ENCODE measurements around the gene GOLM1.
"Not testable (repeated sequence)": the region's sequence is repeated elsewhere in the genome, so short reads cannot be mapped to it uniquely, and the experiment has no call there.

GOLM1 gene

DNA sequence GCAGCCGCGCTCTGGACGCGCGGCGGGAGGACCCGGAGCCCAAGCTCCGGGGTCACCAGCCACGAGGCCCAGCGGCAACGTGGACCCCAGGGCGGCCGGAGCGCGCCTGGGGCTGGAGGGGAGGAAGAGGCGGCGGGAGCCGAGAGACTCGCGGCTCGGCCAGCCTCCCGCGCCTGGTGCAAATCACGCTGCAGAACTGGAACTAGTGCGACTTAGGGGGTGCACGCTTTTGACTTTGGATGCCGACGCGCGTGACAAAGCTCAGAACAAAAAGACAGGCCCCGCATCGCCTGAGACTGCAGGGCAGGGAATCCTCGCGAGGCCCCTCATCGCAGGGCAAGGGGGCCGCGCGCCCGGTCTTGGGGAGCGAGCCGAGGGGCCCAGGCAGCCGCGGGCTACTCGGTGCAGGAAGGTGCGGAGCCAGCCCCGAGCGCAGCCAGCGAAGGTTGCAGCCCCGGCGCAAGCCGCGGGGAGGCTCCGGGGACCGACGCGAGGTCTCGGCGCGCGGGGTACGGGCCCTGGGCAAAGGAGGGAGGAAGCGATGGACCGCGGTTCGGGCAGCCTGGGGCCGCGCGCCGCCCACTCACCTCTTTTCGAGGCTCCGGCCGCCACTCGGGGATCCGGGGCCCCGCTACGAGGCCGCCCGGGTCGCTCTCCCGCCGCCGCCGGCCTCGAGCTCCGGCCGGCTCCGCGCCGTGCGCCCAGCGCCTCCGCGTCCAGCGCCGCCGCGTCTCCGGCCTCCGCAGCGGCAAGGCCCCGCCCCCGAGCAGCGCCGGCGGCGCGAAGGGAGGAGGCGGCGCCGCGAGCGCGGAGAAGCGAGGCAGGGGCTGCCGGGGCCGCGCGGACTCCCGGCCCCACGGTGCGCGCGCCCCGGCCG, at the start of gene GOLM1:
Gene GOLM1, minus strand, starts transcription at position 735 of the 877 bp plus-strand sequence. CDS start 20,238 bp downstream, outside the sequence.
- DNase-seq (ENCODE audit: low read depth, low spot score), result peak; percentile 90

DNA sequence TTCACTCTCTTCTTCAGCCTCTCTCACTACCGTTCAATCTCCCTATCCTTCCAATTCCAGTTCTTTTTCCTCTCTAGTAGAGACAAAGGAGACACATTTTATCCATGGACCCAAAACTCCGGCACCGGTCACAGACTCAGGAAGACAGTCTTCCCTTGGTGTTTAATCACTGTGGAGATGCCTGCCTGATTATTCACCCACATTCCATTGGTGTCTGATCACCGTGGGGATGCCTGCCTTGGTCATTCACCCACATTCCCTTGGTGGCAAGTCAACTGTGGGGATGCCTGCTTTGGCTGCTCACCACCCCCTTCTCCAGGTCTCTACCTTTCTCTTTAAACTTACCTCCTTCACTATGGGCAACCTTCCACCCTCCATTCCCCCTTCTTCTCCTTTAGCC, 47.3 kb upstream of the GOLM1 start:
- DNase-seq (ENCODE audit: low read depth, low spot score), result peak; percentile 37

GRCh38 chr9:86145960-86146359, 46.6 kb upstream of the GOLM1 start:
- not testable (repeated sequence) for DNase-seq (ENCODE audit: low read depth, low spot score)

- no peak for DNase-seq (ENCODE audit: low read depth, low spot score)
These were observed 43.6 kb upstream of the GOLM1 start for GRCh38 chr9:86142973-86143372.

- DNase-seq (ENCODE audit: low read depth, low spot score), result no peak
These were observed 42.5 kb upstream of the GOLM1 start for GRCh38 chr9:86141843-86142242.

GRCh38 chr9:86135371-86135770, 36.0 kb upstream of the GOLM1 start:
- DNase-seq (ENCODE audit: low read depth, low spot score), result no peak

- DNase-seq (ENCODE audit: low read depth, low spot score), result no peak
These were observed 35.0 kb upstream of the GOLM1 start for GRCh38 chr9:86134361-86134760.

- no peak for DNase-seq (ENCODE audit: low read depth, low spot score)
These were observed 29.0 kb upstream of the GOLM1 start for GRCh38 chr9:86128235-86128822.

GRCh38 chr9:86126998-86127972, 27.9 kb upstream of the GOLM1 start:
- DNase-seq (ENCODE audit: low read depth, low spot score), result peak; percentile 98

GRCh38 chr9:86122311-86122710, 23.0 kb upstream of the GOLM1 start:
- DNase-seq (ENCODE audit: low read depth, low spot score), result no peak

GRCh38 chr9:86119457-86119856, 20.1 kb upstream of the GOLM1 start:
- no peak for DNase-seq (ENCODE audit: low read depth, low spot score)

DNA sequence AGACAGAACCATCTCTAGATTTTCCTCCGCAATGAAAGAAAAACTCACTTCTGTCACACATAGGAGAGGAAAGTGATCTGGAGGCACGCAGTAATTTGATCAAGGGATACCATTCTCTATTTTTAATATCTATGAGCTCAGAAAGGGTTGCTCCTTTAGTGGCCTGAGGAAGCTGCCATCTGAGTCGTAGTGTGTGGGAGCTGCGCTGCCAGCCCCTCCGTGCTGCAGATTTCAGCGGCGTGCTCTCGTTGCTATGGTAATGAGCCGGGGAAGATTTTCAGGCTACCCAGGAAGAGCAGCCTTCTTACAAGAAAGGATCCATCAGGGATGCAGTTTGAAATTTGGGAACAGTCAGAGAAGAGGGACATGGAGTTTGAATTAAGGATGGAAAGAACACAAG, 17.1 kb upstream of the GOLM1 start:
- no peak for DNase-seq (ENCODE audit: low read depth, low spot score)

DNA sequence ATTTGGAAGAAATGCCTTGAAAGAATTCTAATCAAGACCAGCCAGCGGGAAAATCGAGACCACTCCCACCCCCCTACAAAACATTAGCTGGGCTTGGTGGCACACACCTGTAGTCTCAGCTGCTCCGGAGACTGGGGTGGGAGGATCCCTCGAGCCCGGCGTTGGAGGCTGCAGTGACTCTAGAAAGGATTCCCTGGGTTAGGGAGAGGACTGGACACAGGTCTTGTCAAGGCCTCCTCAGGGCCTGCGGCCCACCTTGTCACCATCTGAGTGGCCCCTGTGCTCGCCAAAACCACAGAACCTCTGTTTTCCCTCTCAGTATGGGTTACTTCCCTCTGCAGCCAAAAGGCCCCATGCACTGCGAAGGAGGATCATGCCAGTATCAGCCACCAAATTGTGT, 16.5 kb upstream of the GOLM1 start:
- no peak for DNase-seq (ENCODE audit: low read depth, low spot score)

DNA sequence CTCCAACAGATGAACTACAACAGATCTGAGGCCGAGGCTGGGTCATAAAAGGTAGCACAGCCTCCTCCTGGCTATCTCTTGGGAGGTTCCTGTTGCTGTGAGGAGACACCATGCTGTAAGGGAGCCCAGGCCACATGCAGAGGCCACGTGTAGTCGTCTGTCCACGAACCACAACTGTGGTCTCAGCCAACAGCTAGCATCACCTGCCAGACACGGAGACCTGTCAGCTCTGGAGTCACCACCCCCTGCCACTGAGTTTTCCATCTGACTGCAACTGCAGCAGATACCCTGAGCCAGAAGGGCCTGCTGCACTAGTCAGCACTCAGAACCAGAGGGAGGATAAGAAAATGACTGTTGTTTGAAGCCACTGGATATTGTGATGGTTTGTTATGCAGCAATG, 12.7 kb upstream of the GOLM1 start:
- no peak for DNase-seq (ENCODE audit: low read depth, low spot score)

GRCh38 chr9:86102626-86103025, 3.3 kb upstream of the GOLM1 start:
- no peak for DNase-seq (ENCODE audit: low read depth, low spot score)

GRCh38 chr9:86099701-86100364, 475 bp upstream of the GOLM1 start:
- DNase-seq (ENCODE audit: low read depth, low spot score), result peak; percentile 58

- DNase-seq (ENCODE audit: low read depth, low spot score), result no peak
These were observed 1.7 kb downstream of the GOLM1 start for GRCh38 chr9:86097510-86098224.

DNA sequence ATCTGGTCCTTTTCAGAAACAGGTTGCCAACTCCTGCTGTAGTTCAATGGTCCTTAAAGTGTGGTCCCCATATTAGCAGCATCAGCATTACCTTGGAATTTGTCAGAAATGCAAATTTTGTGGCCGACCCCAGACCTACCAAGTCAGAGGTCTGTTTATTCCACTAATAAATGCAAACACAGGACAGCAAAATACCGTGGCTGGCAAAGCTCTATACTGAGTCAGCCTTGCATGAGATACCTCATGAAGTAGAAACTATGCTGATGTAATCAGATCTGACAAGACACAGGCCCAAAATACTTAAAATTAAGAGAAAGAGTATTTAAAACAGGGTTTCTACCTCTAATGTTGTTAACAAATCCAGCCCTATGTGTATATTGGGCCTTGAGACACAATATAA, 3.0 kb downstream of the GOLM1 start:
- peak; percentile 67 for DNase-seq (ENCODE audit: low read depth, low spot score)

- DNase-seq (ENCODE audit: low read depth, low spot score), result no peak
These were observed 5.4 kb downstream of the GOLM1 start for GRCh38 chr9:86093788-86094555.

DNA sequence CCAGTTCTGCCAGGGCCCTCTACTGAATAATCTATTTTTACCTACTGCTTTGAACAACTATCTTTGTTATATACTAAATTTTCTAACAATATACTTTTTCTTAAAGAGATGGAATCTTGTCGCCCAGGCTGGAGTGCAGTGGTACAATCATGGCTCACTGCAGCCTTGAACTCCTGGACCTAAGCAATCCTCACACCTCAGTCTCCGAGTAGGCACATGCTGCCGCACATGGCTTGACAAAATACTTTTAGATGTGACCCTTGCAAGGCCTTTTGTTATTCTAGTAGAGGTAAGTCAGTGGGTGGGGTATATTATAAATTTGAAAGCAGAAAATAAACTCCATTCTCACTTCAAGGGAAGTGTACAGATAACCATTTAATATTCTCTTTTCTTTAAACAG, 7.9 kb downstream of the GOLM1 start:
- DNase-seq (ENCODE audit: low read depth, low spot score), result no peak

Data from astrocyte of the hippocampus (primary cell).